ENCODE results near the gene DIS3L2.
"Not testable (repeated sequence)": the region's sequence is repeated elsewhere in the genome, so short reads cannot be mapped to it uniquely, and the experiment has no call there.

GRCh38 chr2:232335206-232335858 is 373.8 kb downstream of the DIS3L2 start:
- TF ChIP-seq EZH2 (IDR thresholded peaks at IDR 0.05; ENCODE audit: low read depth, unreplicated experiment); JUNB (IDR thresholded peaks at IDR 0.05; ENCODE audit: unreplicated experiment); REST (IDR thresholded peaks at IDR 0.05; ENCODE audit: unreplicated experiment); POLR2AphosphoS5 (IDR thresholded peaks at IDR 0.05; ENCODE audit: low read depth); CREB1 (CRISPR knock-in tag; IDR thresholded peaks at IDR 0.05; ENCODE audit: low read depth); NANOG (IDR thresholded peaks at IDR 0.05; ENCODE audit: borderline replicate concordance); EZH2phosphoT487 (IDR thresholded peaks at IDR 0.05; ENCODE audit: unreplicated experiment); ETS1 (IDR thresholded peaks at IDR 0.05); ZNF331 (CRISPR knock-in tag; IDR thresholded peaks at IDR 0.05; ENCODE audit: low read depth): not testable (repeated sequence)
- TF ChIP-seq CTCF (conservative IDR thresholded peaks at IDR 0.05; ENCODE audit: low read depth in 2 of 2), result peak; percentile 46 to 64
